GM12873 (cell line): ENCODE results near the gene ZNF862.

Experiments used
- CTCF ChIP-seq: IDR thresholded peaks from 2 replicates; pipeline ENCODE4 v1.5.1; 2012; ENCODE audit warnings: low read depth, mild to moderate bottlenecking, moderate library complexity, low read length, control low read depth; ENCODE audit not compliant: insufficient read depth; ENCODE audit errors: missing control alignments

The ZNF862 gene

GRCh38 chr7:149885191-149886017 lies 47.2 kb downstream of the ZNF862 start:
- TF ChIP-seq CTCF, result no peak

GRCh38 chr7:149886018-149886415 lies 47.8 kb downstream of the ZNF862 start:
- TF ChIP-seq CTCF, result no peak

GRCh38 chr7:149887311-149887710 lies 49.1 kb downstream of the ZNF862 start:
- no peak for TF ChIP-seq CTCF
